ENCODE data around the gene PCDHGA1. TPM values are rescaled to one million over a fixed set of nuclear protein-coding genes. Genes with fewer than 3 reads are reported as not detected.
A peak's percentile ranks its signal among the peaks of the same experiment; 100 is the strongest.

PCDHGA1 gene
- total RNA-seq, 1 donor from 2014 or later: 0.15 TPM

- Mint-ChIP-seq H3K4me3 (ENCODE audit: unreplicated experiment) (no peak overlapping the region), H3K9me3 (ENCODE audit: low read depth) (no peaks in the 10 kb centered on the region), H3K27ac (ENCODE audit: unreplicated experiment) (no peak overlapping the region), H3K4me1 (ENCODE audit: low read depth) (peaks cover 50% of the 10 kb centered on the region), H3K36me3 (ENCODE audit: low read depth) (peaks cover 5% of the 10 kb centered on the region), H3K27me3 (ENCODE audit: low read depth) (no peaks in the 10 kb centered on the region)
- no peak for TF ChIP-seq CTCF (IDR thresholded peaks at IDR 0.05)
- DNase-seq (ENCODE audit: low spot score): no peak
Observed at GRCh38 chr5:141490771-141491170, 160.5 kb downstream of the PCDHGA1 start.

GRCh38 chr5:141491323-141492167 lies 161.2 kb downstream of the PCDHGA1 start:
- Mint-ChIP-seq H3K27ac (ENCODE audit: unreplicated experiment) (no peak overlapping the region), H3K27me3 (ENCODE audit: low read depth) (no peaks in the 10 kb centered on the region)
- TF ChIP-seq CTCF (IDR thresholded peaks at IDR 0.05): no peak

GRCh38 chr5:141492168-141492885 lies 162.0 kb downstream of the PCDHGA1 start:
- H3K4me1 Mint-ChIP-seq (ENCODE audit: low read depth): peaks cover 60% of the 10 kb centered on the region
- no peaks in the 10 kb centered on the region for H3K27me3 Mint-ChIP-seq (ENCODE audit: low read depth)
- no peak for TF ChIP-seq CTCF (IDR thresholded peaks at IDR 0.05)
- peaks cover 3% of the 10 kb centered on the region for H3K36me3 Mint-ChIP-seq (ENCODE audit: low read depth)
- H3K9me3 Mint-ChIP-seq (ENCODE audit: low read depth): no peaks in the 10 kb centered on the region
- H3K4me3 Mint-ChIP-seq (ENCODE audit: unreplicated experiment): no peak overlapping the region
- no peak for DNase-seq (ENCODE audit: low spot score)
- H3K27ac Mint-ChIP-seq (ENCODE audit: unreplicated experiment): no peak overlapping the region

More at GRCh38 chr5:141491323-141492167, 161.2 kb downstream of the PCDHGA1 start:
- peaks cover 3% of the 10 kb centered on the region for H3K36me3 Mint-ChIP-seq (ENCODE audit: low read depth)
- H3K9me3 Mint-ChIP-seq (ENCODE audit: low read depth): no peaks in the 10 kb centered on the region
- H3K4me3 Mint-ChIP-seq (ENCODE audit: unreplicated experiment): no peak overlapping the region
- H3K4me1 Mint-ChIP-seq (ENCODE audit: low read depth): peaks cover 58% of the 10 kb centered on the region
- DNase-seq (ENCODE audit: low spot score): no peak

- peak overlapping the region; percentile 86 for H3K27ac Mint-ChIP-seq (ENCODE audit: unreplicated experiment)
- H3K27me3 Mint-ChIP-seq (ENCODE audit: low read depth): no peaks in the 10 kb centered on the region
- peaks cover 52% of the 10 kb centered on the region for H3K4me1 Mint-ChIP-seq (ENCODE audit: low read depth)
- no peak for DNase-seq (ENCODE audit: low spot score)
- no peaks in the 10 kb centered on the region for H3K9me3 Mint-ChIP-seq (ENCODE audit: low read depth)
- peaks cover 7% of the 10 kb centered on the region for H3K36me3 Mint-ChIP-seq (ENCODE audit: low read depth)
- no peak for TF ChIP-seq CTCF (IDR thresholded peaks at IDR 0.05)
- H3K4me3 Mint-ChIP-seq (ENCODE audit: unreplicated experiment): peak overlapping the region; percentile 68
Observed at GRCh38 chr5:141493500-141494422, 163.4 kb downstream of the PCDHGA1 start.
